GM18499 (cell line): ENCODE measurements around the gene CNIH1.
"Not testable (repeated sequence)": the region's sequence is repeated elsewhere in the genome, so short reads cannot be mapped to it uniquely, and the experiment has no call there.

Experiments
- ATAC-seq: cut with Tn5 transposase; IDR thresholded peaks from one replicate; pipeline ENCODE4 v1.9.1; 2021; ENCODE audit warnings: moderate number of reproducible peaks; ENCODE audit not compliant: insufficient read depth, unreplicated experiment

The CNIH1 gene

GRCh38 chr14:54392131-54392859 lies 48.9 kb downstream of the CNIH1 start:
- ATAC-seq, result no peak

GRCh38 chr14:54387328-54387727 lies 53.8 kb downstream of the CNIH1 start:
- no peak for ATAC-seq

DNA sequence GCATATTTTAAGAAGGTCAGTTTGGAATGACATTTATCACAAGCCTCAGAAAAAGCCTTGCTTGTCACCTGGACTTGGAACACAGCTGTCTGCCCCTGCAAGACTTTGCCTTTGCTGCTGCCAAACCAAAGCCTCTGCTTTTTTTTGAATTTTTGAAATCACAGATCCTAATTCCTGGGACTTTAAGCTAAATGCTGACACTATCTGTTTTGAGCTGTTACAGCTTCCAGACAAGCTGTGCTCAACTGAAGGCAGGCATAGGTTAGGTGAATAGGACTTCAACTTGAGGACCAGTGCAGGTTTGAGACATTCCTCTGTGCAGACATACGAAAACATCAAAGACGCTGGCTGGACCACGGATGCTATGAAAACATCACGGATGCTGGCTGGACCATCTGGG lies 55.6 kb downstream of the CNIH1 start:
- ATAC-seq, result no peak

DNA sequence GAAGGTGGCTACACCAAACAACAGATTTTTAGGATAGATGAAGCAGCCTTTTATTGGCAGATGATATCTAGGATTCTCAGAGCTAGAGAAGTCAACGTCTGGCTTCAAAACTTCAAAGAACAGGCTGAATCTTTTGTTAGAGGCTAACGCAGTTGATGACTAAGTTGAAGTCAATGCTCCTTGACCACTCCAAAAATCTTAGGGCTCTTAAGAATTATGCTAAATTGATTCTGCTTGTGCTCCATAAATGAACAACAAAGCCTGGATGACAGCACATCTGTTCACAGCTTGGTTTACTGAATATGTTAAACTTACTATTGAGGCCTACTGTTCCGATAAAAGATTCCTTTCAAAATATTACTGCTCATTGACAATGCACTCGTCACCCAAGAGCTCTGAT lies 57.3 kb downstream of the CNIH1 start:
- no peak for ATAC-seq

DNA sequence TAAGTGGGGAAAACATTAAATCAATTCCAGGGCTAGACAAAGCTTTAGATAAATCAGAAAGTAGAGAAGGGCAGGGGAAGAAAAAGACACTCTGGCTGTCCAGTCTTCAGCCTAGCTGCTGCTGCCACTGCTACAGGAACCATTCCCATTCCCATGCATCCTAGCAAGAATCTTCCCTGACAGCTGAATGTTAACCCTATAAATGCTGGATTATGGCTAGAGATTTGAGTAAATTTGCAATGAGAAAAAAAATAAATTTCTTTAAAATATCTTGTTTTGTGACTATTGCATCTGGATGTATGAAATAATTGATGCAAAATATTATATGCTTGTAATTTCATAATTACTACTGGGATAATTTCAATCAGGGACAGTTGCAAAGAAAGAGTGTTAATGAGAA lies 59.4 kb downstream of the CNIH1 start:
- no peak for ATAC-seq

- ATAC-seq, result not testable (repeated sequence)
Observed at GRCh38 chr14:54380558-54380957, 60.6 kb downstream of the CNIH1 start.

- ATAC-seq, result not testable (repeated sequence)
Observed at GRCh38 chr14:54378893-54379292, 62.3 kb downstream of the CNIH1 start.

- ATAC-seq, result no peak
Observed at GRCh38 chr14:54377501-54377900, 63.7 kb downstream of the CNIH1 start.

DNA sequence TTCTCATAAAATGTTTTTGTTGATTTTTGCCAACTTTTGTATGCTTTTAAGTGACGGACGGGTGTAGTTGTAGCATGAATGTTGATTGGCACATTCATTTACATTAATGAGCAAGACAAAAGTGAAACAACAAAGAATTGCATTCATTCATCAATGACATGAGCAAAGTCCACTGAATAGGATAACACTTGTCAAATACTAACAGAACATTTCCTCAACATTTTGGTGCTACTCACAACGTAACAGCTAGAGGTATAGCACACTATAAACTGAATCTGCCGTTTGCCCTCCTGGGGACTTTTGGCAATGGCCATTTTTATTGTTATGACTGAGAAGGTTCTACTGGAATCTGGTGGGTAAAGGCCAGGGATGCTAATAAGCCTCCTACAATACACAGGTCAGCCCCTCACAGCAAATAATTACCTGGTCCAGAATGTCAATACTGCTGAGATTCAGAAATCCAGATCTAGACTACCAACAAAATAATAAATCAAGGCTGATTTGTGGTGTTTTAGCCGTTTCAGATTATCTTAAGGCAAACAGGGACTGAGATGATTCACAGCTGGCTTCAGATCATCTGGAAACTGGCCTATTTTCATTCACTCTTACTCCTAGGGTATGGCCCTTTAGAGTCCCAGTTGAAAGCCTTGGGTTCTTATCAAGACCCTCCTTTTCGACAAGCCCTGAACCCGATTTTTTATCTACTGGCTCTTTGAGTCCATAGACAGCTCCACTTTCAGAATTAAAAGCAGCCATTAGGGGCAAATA lies 66.9 kb downstream of the CNIH1 start:
- ATAC-seq, result no peak
